ENCODE measurements around the gene SIGLEC15.

SIGLEC15 gene, protein sequence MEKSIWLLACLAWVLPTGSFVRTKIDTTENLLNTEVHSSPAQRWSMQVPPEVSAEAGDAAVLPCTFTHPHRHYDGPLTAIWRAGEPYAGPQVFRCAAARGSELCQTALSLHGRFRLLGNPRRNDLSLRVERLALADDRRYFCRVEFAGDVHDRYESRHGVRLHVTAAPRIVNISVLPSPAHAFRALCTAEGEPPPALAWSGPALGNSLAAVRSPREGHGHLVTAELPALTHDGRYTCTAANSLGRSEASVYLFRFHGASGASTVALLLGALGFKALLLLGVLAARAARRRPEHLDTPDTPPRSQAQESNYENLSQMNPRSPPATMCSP

DNA sequence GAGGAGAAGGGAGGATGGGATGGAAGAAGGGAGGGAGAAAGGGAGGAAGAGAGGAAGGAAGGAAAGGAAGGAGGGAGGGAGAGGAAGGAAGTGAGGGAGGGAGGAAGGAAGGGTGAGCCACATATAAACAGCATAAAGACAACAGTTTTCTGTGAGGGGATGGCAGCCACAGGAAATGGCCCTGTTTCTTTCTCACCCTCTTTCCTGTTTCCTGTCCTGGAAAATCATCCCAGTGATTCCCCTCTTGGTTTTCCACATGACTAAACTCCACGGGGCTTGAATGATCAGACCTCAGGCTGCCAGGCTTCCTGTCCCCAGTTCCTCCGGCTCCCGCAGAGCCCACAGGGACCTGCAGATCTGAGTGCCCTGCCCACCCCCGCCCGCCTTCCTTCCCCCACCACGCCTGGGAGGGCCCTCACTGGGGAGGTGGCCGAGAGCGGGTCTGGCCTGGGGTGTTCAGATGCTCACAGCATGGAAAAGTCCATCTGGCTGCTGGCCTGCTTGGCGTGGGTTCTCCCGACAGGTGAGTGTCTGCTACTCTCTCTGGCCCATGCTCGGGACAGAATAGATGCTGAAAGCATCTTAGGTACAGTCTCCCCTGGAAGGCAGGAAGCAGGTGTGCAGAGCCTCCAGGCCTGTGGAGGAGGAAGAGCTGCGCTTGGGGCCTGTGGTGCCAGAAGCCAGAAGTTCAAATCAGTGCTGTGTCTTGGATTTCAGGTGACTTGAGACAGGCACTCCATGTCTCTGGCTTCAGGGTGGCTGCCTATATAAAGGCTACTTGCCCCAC is at the start of gene SIGLEC15:
Gene SIGLEC15 (plus strand): TSS at position 418 of the 787 bp plus-strand sequence. CDS start 54 bp downstream, at position 472.
- DNase-seq (ENCODE audit: extremely low read depth, low read depth): no peak
- H3K4me3 ChIP-seq (replicated peaks; ENCODE audit: low read depth, low read length): no peak within 1 kb of the TSS
- no peak for TF ChIP-seq CTCF (IDR thresholded peaks at IDR 0.05; ENCODE audit: low read depth, low read length, missing control alignments)

- peak overlapping the region; percentile 51 for H3K4me3 ChIP-seq (replicated peaks; ENCODE audit: low read depth, low read length)
- DNase-seq (ENCODE audit: extremely low read depth, low read depth): no peak
- TF ChIP-seq CTCF (IDR thresholded peaks at IDR 0.05; ENCODE audit: low read depth, low read length, missing control alignments): no peak
Measured at GRCh38 chr18:45775743-45776142, 49.7 kb upstream of the SIGLEC15 start.

DNA sequence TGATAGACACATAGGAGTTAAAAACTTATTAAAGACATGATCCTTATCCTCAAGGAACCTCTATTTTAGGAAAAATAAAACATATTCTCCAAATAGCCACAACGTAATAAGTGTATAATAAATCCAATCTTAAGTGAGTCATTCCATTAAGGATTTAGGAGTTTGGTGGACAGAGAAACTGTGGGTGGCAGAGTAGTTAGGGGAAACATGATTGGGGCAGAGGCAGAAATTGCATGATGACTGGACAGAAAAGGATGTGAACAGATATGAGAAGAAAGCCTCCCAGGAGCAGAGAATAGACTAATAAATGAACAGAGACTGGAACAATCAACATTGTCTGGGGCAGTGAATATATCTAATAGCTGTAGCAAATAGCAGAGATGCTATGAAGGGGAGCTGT is 48.1 kb upstream of the SIGLEC15 start:
- TF ChIP-seq CTCF (IDR thresholded peaks at IDR 0.05; ENCODE audit: low read depth, low read length, missing control alignments): no peak
- no peak for DNase-seq (ENCODE audit: extremely low read depth, low read depth)
- no peak overlapping the region for H3K4me3 ChIP-seq (replicated peaks; ENCODE audit: low read depth, low read length)

DNA sequence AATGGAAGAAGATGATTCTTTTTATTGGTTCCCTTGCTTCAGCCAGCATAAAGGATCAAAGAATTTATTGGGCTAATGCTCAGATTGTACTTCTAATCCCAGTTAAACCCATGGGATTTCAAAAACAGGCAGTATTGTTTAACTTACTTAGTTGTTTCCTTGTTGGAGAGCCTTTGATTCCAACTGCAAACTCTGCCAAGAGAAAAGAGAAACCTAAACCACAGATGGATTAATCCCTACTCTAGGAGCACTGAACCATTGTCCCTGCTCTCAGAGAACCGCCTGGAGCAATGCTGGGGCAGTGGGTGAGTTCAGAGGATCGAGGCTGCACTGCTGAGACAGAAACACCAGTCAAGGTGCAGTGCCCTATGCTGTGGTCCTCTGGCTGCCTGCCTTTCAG is 44.9 kb upstream of the SIGLEC15 start:
- H3K4me3 ChIP-seq (replicated peaks; ENCODE audit: low read depth, low read length): no peak overlapping the region
- no peak for TF ChIP-seq CTCF (IDR thresholded peaks at IDR 0.05; ENCODE audit: low read depth, low read length, missing control alignments)
- no peak for DNase-seq (ENCODE audit: extremely low read depth, low read depth)

DNA sequence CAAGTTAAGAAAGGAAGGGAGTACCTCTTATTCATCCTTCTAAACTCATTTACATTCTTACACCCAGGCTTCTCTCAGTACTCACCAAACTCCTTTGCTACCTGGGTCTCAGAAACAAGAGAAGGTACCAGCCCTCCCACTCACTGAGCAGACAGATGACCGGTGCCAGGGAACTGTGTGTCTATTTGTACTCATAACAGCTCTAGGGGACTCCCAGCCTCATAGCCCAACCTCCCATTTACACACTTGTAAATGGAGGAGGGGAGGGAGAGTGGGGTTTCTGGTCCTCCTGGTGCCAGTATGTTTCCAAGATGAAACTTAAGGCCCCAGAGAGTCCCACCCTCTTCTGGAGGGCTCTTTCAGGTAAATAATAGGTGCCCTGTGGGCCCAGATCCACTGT is 42.8 kb upstream of the SIGLEC15 start:
- TF ChIP-seq CTCF (IDR thresholded peaks at IDR 0.05; ENCODE audit: low read depth, low read length, missing control alignments): no peak
- no peak overlapping the region for H3K4me3 ChIP-seq (replicated peaks; ENCODE audit: low read depth, low read length)
- no peak for DNase-seq (ENCODE audit: extremely low read depth, low read depth)

GRCh38 chr18:45783097-45784075 is 42.1 kb upstream of the SIGLEC15 start:
- no peak for TF ChIP-seq CTCF (IDR thresholded peaks at IDR 0.05; ENCODE audit: low read depth, low read length, missing control alignments)
- DNase-seq (ENCODE audit: extremely low read depth, low read depth): no peak
- H3K4me3 ChIP-seq (replicated peaks; ENCODE audit: low read depth, low read length): no peak overlapping the region

Measured in HFF-Myc (cell line).